Progenitor cell of endocrine pancreas (in vitro differentiated cells): ENCODE data around the gene MED17. TPM values are rescaled to one million over a fixed set of nuclear protein-coding genes. Genes with fewer than 3 reads are reported as not detected.

Experiments used
- DNase-seq: peaks from one replicate; pipeline ENCODE4 v3.0.0; 2021; ENCODE audit warnings: low spot score; ENCODE audit not compliant: unreplicated experiment
- H3K27ac Mint-ChIP-seq: 2 replicates; pipeline ENCODE4 v1.8.0; 2021; ENCODE audit warnings: mild to moderate bottlenecking, moderate library complexity, mixed read lengths
- H3K27me3 Mint-ChIP-seq: 2 replicates; pipeline ENCODE4 v1.8.0; 2021; ENCODE audit warnings: mixed read lengths
- H3K36me3 Mint-ChIP-seq: 2 replicates; pipeline ENCODE4 v1.8.0; 2022; ENCODE audit warnings: mixed read lengths; ENCODE audit not compliant: insufficient read depth
- H3K4me1 Mint-ChIP-seq: 2 replicates; pipeline ENCODE4 v1.8.0; 2021; ENCODE audit warnings: low read depth, mixed read lengths
- H3K4me3 Mint-ChIP-seq: 2 replicates; pipeline ENCODE4 v1.8.0; 2021; ENCODE audit warnings: low read depth, mild to moderate bottlenecking, moderate library complexity, mixed read lengths
- H3K9me3 Mint-ChIP-seq: 2 replicates; pipeline ENCODE4 v1.8.0; 2021; ENCODE audit warnings: low read depth, mixed read lengths
- CTCF ChIP-seq: fragments of 200-600 bp; sonication (generic); IDR thresholded peaks from one replicate; pipeline ENCODE4 v1.5.0; 2021; ENCODE audit warnings: antibody characterized with exemption, mild to moderate bottlenecking; ENCODE audit not compliant: unreplicated experiment
- total RNA-seq: library from RNA; stranded (reverse); gene quantifications from 2 replicates; pipeline ENCODE4 v1.2.1, GENCODE V29; 2021

MED17 gene
- total RNA-seq, 1 donor from 2014 or later: 55.7 TPM

GRCh38 chr11:93840981-93841380 lies 56.9 kb downstream of the MED17 start:
- no peaks in the 10 kb centered on the region for H3K9me3 Mint-ChIP-seq
- no peak for DNase-seq
- H3K27ac Mint-ChIP-seq: no peak overlapping the region
- H3K4me1 Mint-ChIP-seq: peaks cover 4% of the 10 kb centered on the region
- TF ChIP-seq CTCF: no peak
- H3K4me3 Mint-ChIP-seq: no peak overlapping the region
- H3K36me3 Mint-ChIP-seq: no peaks in the 10 kb centered on the region
- H3K27me3 Mint-ChIP-seq: peaks cover 8% of the 10 kb centered on the region

GRCh38 chr11:93841446-93841845 lies 57.4 kb downstream of the MED17 start:
- Mint-ChIP-seq H3K27me3 (peaks cover 8% of the 10 kb centered on the region), H3K4me3 (no peak overlapping the region), H3K9me3 (no peaks in the 10 kb centered on the region), H3K27ac (no peak overlapping the region), H3K4me1 (peaks cover 4% of the 10 kb centered on the region), H3K36me3 (no peaks in the 10 kb centered on the region)
- DNase-seq: no peak
- TF ChIP-seq CTCF: no peak

DNA sequence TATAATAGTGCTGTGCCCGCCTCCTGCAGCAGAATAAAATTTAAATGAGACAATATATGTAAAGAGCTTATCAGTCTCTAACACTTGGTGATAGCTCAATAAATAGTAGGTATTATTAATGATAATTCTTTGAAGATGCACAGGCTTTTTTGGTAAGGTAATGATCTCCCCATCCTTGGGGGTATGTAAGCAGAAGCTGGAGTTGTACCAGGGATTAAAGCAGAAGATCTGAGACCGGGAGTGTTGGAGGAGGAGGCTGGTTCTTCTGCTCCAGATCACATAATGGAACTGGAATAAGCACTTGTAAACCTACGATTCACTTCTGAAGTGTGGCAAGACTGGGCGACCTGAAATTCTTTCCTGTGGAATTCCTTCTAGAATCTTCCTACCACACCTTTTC lies 58.0 kb downstream of the MED17 start:
- no peaks in the 10 kb centered on the region for H3K36me3 Mint-ChIP-seq
- no peaks in the 10 kb centered on the region for H3K9me3 Mint-ChIP-seq
- DNase-seq: no peak
- peaks cover 8% of the 10 kb centered on the region for H3K27me3 Mint-ChIP-seq
- TF ChIP-seq CTCF: no peak
- peaks cover 4% of the 10 kb centered on the region for H3K4me1 Mint-ChIP-seq
- H3K4me3 Mint-ChIP-seq: no peak overlapping the region
- H3K27ac Mint-ChIP-seq: no peak overlapping the region

DNA sequence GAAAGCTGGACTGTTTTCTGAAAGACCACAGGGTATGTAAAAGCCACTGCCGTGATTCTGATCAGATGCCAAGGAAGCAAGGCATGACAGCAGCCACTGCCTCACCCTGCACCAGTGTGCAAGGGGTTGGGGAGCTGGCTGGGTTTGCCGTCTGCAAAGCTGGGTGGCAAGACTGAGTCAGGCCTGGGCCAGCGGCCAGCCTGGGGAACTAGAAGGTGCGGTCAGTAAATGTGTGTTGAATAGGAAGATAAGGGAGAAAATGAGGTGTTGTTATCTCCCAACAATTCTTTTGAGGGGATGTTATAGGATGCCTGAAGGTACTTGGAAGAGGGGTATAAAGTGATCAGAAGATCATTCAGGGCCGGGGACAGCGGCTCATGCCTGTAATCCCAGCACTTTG lies 58.4 kb downstream of the MED17 start:
- no peak overlapping the region for H3K4me3 Mint-ChIP-seq
- DNase-seq: no peak
- H3K36me3 Mint-ChIP-seq: no peaks in the 10 kb centered on the region
- TF ChIP-seq CTCF: no peak
- peaks cover 4% of the 10 kb centered on the region for H3K4me1 Mint-ChIP-seq
- no peaks in the 10 kb centered on the region for H3K9me3 Mint-ChIP-seq
- peaks cover 8% of the 10 kb centered on the region for H3K27me3 Mint-ChIP-seq
- H3K27ac Mint-ChIP-seq: no peak overlapping the region

GRCh38 chr11:93843906-93844305 lies 59.8 kb downstream of the MED17 start:
- Mint-ChIP-seq H3K4me1 (peaks cover 4% of the 10 kb centered on the region), H3K9me3 (no peaks in the 10 kb centered on the region), H3K4me3 (no peak overlapping the region), H3K36me3 (no peaks in the 10 kb centered on the region), H3K27me3 (peaks cover 8% of the 10 kb centered on the region), H3K27ac (no peak overlapping the region)
- no peak for DNase-seq
- no peak for TF ChIP-seq CTCF
